NCI-H187 treated with DMSO at 0.1 percent for 48 hours (cell line): ENCODE measurements around the gene LDB1.

Experiments used
- DNase-seq: peaks from one replicate; lab custom pipeline; 2025; lab: John Stamatoyannopoulos, UW

The LDB1 gene

GRCh38 chr10:102120142-102120990 is at the start of gene LDB1:
LDB1 (minus strand) TSS chr10:102120368; CDS start chr10:102120110, 258 bp downstream.
- no peak for DNase-seq

- DNase-seq: no peak
Observed at GRCh38 chr10:102167861-102168260, 47.7 kb upstream of the LDB1 start.

DNA sequence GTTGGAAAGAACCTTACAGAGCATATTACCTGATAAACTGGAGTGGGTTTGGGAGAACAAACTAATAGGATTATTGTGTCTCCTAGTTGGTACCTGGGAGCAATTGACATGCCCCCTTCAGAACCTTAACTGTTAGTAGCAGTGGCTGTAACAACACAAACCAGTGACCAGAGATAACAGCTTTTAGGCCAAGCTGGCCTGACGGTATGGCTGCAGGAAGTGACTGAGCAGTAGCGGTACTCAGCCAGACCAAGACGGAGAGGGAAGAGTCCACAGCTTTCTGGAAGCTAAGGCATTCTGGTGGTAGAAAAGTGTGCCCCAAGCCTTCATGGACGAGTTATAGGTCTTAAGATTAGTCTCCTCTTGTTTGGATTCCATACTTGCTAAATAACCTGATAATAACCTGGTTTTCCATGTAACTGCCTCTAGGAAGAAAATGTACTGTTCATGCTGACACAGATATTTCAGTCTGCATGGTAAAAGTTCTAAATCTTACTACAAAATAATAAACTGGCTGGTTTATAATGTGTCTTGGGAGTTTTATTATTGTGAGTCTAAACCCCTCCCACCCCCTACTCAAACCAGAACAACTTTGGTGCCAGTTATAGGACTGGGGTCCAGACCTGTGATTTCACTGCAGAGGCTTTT is 43.3 kb upstream of the LDB1 start:
- no peak for DNase-seq

DNA sequence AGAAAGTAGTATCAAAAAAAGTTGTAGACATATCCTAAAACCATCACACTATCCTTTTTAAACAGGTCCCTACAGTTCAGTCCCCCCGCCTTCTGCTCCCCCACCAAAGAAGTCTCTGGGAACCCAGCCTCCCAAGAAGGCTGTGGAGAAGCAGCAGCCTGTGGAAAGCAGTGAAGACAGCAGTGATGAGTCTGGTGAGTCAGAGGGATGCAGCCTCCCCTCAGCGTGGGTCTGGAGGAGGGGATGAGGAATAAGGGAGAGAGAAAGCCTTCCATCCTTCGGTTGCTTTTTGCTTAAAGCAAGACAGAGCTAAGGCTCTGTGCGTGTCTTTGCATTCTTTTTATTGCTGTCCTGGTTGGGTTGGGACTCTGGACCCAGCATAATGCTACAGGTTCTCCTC is 39.7 kb upstream of the LDB1 start:
- no peak for DNase-seq

- no peak for DNase-seq
Observed at GRCh38 chr10:102159051-102159597, 39.0 kb upstream of the LDB1 start.

DNA sequence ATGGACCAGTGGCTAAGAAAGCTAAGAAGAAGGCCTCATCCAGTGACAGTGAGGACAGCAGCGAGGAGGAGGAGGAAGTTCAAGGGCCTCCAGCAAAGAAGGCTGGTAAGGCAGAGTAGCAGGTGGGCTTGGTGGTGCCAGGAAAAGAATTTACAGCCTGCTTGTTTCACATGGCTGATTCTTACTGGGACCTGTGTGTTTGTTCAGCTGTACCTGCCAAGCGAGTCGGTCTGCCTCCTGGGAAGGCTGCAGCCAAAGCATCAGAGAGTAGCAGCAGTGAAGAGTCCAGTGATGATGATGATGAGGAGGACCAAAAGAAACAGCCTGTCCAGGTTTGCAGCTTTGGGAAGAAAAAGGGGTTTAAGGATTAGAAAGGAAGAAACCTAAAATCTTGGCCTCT is 37.1 kb upstream of the LDB1 start:
- no peak for DNase-seq

- no peak for DNase-seq
Observed at GRCh38 chr10:102154466-102155116, 34.4 kb upstream of the LDB1 start.

- no peak for DNase-seq
Observed at GRCh38 chr10:102153093-102153620, 33.0 kb upstream of the LDB1 start.

- DNase-seq: no peak
Observed at GRCh38 chr10:102152545-102152890, 32.4 kb upstream of the LDB1 start.

DNA sequence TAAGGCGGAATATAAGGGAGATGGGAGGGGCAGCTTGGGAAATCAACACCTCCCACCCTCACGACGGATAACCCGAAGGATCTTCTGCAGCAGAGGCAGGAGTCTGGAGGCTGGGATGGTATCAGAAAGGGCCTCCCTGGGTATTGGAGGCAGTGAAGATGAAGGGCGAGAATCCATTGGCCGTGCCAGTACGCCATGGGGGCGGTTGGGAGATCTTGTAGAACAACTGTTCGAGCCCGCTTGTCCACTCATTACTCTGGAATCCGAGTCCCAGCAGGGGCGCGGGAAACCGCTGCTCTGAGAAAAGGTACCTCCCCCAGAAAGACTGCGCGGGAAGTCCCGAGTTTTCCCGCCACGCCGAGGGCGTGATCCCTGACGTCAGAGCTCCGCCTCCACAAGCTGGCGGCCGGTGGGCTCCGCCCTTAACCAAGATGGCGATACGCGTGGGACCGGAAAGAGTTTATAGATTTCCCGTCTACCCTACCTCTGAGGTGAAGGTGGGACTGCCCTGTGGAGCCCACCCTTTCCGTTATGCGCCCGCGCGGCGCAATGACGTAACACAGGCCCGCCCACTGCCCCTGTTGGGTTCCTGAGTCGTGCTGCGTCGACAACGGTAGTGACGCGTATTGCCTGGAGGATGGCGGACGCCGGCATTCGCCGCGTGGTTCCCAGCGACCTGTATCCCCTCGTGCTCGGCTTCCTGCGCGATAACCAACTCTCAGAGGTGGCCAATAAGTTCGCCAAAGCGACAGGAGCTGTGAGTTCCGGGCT is 31.8 kb upstream of the LDB1 start, which contains the start of gene NOLC1:
Gene NOLC1 (plus strand): TSS at position 616 of the 771 bp plus-strand sequence. CDS start 22 bp downstream, at position 638.
- DNase-seq: peak; percentile 39

DNA sequence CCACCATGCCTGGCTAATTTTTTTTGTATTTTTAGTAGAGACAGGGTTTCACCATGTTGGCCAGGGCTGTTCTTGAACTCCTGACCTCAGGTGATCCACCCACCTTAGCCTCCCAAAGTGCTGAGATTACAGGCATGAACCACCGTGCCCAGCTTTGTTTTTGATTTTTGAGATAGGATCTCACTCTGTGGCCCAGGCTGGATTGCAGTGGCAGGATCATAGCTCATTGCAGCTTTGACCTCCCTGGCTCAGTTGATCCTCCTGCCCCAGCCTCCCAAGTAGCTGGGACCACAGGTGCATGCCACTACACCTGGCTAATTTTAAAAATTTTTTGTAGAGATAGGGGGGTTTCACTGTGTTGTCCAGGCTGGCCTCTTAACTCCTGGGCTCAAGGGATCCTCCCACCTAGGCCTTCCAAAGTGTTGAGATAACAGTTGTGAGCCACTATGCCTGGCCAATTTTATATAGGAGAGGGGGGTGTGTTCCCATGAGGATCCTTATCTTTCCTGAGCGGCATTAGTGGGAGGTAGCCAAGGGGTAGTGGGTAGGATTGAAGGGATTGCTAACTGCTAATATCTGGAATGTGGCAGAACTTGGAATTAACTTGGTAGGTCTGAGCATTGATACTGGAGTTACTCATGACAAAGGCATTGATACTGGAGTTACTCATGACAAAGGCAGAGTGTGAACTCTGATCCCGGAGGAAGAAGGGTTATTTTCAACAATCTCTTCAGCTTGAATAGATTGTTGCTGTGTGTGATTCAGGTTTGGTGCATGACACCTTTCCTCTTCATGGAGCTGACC is 31.0 kb upstream of the LDB1 start:
- no peak for DNase-seq

DNA sequence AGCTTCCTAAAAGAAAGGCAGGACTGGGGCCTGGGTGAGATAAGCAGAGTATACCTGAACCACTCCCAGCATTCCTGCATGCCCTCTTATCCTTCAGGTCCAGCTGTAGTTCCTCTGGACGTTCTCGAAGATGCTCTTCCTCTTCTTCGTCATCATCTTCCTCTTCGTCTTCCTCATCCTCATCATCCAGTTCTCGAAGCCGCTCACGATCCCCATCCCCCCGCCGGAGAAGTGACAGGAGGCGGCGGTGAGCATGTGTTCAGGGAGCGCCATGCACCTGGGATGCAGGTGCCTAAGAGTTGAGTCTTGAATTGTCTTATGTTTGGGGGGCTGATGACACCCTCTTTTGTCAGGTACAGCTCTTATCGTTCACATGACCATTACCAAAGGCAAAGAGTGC is 28.1 kb upstream of the LDB1 start:
- no peak for DNase-seq

- DNase-seq: no peak
Observed at GRCh38 chr10:102147561-102147960, 27.4 kb upstream of the LDB1 start.

DNA sequence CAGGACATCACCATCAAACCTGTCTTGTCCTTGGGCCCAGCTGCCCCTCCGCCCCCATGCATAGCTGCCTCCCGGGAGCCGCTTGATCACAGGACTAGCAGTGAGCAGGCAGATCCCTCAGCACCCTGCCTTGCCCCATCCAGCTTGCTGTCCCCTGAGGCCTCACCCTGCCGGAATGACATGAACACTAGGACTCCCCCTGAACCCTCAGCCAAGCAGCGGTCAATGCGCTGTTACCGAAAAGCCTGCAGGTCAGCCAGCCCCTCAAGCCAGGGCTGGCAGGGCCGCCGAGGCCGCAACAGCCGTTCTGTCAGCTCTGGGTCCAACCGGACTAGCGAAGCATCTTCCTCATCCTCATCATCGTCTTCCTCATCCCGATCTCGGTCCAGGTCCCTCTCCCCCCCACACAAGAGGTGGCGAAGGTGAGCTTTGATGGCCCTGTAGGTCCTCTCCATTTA is 26.8 kb upstream of the LDB1 start:
- DNase-seq: no peak

DNA sequence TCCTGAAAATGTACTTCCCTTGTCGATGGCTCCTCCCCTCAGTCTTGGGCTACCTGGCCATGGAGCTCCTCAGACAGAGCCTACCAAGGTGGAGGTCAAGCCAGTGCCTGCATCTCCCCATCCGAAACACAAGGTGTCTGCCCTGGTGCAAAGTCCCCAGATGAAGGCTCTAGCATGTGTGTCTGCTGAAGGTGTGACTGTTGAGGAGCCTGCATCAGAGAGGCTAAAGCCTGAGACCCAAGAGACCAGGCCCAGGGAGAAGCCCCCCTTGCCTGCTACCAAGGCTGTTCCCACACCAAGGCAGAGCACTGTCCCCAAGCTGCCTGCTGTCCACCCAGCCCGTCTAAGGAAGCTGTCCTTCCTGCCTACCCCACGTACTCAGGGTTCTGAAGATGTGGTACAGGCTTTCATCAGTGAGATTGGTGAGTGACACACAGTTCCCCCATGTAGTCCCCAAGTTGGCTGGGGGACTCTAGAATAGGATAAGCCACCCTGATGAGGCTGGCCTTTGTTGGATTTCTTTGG is 21.5 kb upstream of the LDB1 start:
- no peak for DNase-seq

DNA sequence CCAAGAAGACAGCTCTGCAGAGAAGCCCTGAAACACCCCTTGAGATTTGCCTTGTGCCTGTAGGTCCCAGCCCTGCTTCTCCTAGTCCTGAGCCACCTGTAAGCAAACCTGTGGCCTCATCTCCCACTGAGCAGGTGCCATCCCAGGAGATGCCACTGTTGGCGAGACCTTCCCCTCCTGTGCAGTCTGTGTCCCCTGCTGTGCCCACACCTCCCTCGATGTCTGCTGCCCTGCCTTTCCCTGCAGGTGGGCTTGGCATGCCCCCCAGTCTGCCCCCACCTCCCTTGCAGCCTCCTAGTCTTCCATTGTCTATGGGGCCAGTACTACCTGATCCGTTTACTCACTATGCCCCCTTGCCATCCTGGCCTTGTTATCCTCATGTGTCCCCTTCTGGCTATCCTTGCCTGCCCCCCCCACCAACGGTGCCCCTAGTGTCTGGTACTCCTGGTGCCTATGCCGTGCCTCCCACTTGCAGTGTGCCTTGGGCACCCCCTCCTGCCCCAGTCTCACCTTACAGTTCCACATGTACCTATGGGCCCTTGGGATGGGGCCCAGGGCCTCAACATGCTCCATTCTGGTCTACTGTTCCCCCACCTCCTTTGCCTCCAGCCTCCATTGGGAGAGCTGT is 20.9 kb upstream of the LDB1 start:
- DNase-seq: no peak

DNA sequence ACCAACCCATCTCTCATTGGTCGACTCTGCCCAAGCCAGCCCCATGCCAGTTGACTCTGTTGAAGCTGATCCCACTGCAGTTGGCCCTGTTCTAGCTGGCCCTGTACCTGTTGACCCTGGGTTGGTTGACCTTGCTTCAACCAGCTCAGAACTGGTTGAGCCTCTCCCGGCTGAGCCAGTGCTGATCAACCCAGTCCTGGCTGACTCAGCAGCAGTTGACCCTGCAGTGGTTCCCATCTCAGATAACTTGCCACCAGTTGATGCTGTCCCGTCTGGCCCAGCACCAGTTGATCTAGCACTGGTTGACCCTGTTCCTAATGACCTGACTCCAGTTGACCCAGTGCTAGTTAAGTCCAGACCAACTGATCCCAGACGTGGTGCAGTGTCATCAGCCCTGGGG is 20.1 kb upstream of the LDB1 start:
- DNase-seq: no peak

- no peak for DNase-seq
Observed at GRCh38 chr10:102139281-102140110, 19.3 kb upstream of the LDB1 start.

GRCh38 chr10:102135956-102136526 is 15.9 kb upstream of the LDB1 start:
- no peak for DNase-seq
